ENCODE data around the gene CPZ. TPM values are rescaled to one million over a fixed set of nuclear protein-coding genes. Genes with fewer than 3 reads are reported as not detected.
"Not testable (repeated sequence)": the region's sequence is repeated elsewhere in the genome, so short reads cannot be mapped to it uniquely, and the experiment has no call there.

CPZ gene
- total RNA-seq, 6 experiments from 2014 or later, result 1.9 to 3.5 (median 2.5) TPM

DNA sequence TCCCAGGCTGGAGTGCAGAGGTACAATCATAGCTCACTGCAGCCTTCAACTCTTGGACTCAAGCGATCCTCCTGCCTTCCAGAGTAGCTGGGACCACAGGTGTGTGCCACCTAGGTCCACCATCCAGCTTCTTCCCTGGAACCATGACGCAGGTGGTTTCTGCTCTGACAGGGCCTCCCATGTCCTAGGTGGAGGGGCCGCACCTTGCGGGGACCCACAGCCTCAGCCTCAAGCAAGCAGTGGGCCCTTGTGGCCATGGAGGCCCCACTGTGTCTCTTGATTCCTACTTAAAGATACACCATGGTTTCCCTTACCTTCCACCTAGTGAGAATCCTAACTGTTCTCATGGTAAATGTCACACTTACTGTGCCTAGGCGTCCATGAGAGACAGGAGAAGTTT lies 19.3 kb upstream of the CPZ start:
- no peaks in the 10 kb centered on the region for H3K9me3 Mint-ChIP-seq
- no peak for TF ChIP-seq CTCF (IDR thresholded peaks at IDR 0.05)
- H3K27ac Mint-ChIP-seq, result no peak overlapping the region
- peaks cover 8% of the 10 kb centered on the region for H3K4me1 Mint-ChIP-seq (ENCODE audit: low read depth)
- no peak for DNase-seq
- H3K27me3 Mint-ChIP-seq (ENCODE audit: insufficient read depth), result peaks cover 28% of the 10 kb centered on the region
- no peak overlapping the region for H3K4me3 Mint-ChIP-seq
- no peaks in the 10 kb centered on the region for H3K36me3 Mint-ChIP-seq (ENCODE audit: low read depth)

DNA sequence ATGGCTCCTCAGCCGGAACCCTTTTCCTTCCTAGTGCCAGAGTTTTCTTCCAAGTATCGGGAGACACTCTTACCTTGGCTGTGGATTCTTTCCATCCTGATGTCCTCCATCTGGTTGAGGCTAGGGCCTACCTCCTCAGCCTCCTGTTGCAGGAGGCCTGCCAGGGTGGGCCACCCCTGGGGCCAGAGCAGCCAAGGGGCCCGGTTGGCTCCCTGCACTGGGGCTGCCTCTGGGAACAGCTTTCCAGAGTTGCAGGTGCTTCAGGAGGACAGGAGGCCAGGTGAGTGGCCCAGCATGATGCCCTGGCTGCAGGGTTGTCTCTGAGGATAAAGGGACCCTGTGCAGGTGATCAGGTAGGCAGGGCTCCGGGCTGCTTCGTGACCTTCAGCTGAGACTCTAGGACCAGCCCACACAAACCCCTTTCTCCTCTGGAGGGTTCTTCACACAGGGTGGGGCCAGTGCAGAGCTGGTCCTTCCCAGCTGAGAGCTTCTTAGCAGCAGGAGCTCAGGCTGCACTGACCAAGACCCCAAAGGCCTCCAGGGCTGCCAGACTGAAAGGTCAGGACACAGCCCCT lies 17.7 kb upstream of the CPZ start:
- no peak for TF ChIP-seq CTCF (IDR thresholded peaks at IDR 0.05)
- peaks cover 35% of the 10 kb centered on the region for H3K27me3 Mint-ChIP-seq (ENCODE audit: insufficient read depth)
- H3K4me3 Mint-ChIP-seq, result no peak overlapping the region

GRCh38 chr4:8575457-8575856 lies 17.1 kb upstream of the CPZ start:
- Mint-ChIP-seq H3K27ac (no peak overlapping the region), H3K27me3 (ENCODE audit: insufficient read depth) (peaks cover 35% of the 10 kb centered on the region), H3K36me3 (ENCODE audit: low read depth) (no peaks in the 10 kb centered on the region), H3K4me1 (ENCODE audit: low read depth) (peaks cover 8% of the 10 kb centered on the region), H3K4me3 (no peak overlapping the region), H3K9me3 (no peaks in the 10 kb centered on the region)
- DNase-seq, result no peak
- no peak for TF ChIP-seq CTCF (IDR thresholded peaks at IDR 0.05)

More for the DNA sequence above, 17.7 kb upstream of the CPZ start:
- DNase-seq, result no peak
- H3K9me3 Mint-ChIP-seq, result no peaks in the 10 kb centered on the region
- H3K36me3 Mint-ChIP-seq (ENCODE audit: low read depth), result no peaks in the 10 kb centered on the region
- H3K27ac Mint-ChIP-seq, result no peak overlapping the region
- peaks cover 8% of the 10 kb centered on the region for H3K4me1 Mint-ChIP-seq (ENCODE audit: low read depth)

DNA sequence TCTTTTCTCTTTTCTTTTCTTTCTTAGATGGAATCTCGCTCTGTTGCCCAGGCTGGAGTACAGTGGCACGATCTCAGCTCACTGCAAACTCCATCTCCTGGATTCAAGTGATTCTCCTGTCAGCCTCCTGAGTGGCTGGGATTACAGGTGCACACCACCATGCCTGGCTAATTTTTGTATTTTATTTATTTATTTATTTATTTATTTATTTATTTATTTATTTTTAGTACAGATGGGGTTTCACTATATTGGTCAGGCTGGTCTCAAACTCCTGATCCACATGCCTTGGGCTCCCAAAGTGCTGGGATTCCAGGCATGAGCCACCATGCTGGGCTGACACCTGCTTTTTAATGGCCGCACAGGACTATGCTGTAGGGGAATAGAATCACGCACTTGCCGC lies 16.0 kb upstream of the CPZ start:
- DNase-seq; H3K27ac Mint-ChIP-seq; H3K4me1 Mint-ChIP-seq (ENCODE audit: low read depth); H3K36me3 Mint-ChIP-seq (ENCODE audit: low read depth); H3K4me3 Mint-ChIP-seq; H3K9me3 Mint-ChIP-seq: not testable (repeated sequence)
- H3K27me3 Mint-ChIP-seq (ENCODE audit: insufficient read depth), result peaks cover 34% of the 10 kb centered on the region

GRCh38 chr4:8577046-8577445 lies 15.5 kb upstream of the CPZ start:
- no peak for TF ChIP-seq CTCF (IDR thresholded peaks at IDR 0.05)
- Mint-ChIP-seq H3K9me3 (no peaks in the 10 kb centered on the region), H3K4me3 (no peak overlapping the region), H3K36me3 (ENCODE audit: low read depth) (no peaks in the 10 kb centered on the region), H3K27me3 (ENCODE audit: insufficient read depth) (peaks cover 36% of the 10 kb centered on the region), H3K27ac (no peak overlapping the region), H3K4me1 (ENCODE audit: low read depth) (peaks cover 4% of the 10 kb centered on the region)
- no peak for DNase-seq

DNA sequence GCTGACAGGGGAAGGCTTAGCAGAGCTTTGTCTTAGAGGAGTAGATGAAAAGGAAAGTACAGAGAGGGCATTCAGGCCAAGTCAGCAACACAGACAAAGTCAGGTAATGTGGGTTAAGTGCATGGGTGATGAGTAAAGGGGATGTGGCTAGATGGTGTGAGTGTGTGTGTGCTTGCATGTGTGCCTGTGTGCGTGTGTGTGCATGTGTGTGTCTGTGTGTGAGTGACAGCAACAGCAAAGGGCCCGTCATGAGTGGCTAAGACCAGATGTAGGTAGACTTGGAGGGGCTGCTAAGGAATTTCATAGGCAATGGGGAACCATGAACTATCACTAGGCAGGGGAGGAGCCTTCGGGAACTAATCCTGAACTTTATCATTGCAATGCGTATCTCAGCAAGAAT lies 14.6 kb upstream of the CPZ start:
- peaks cover 32% of the 10 kb centered on the region for H3K27me3 Mint-ChIP-seq (ENCODE audit: insufficient read depth)
- H3K4me1 Mint-ChIP-seq (ENCODE audit: low read depth), result no peaks in the 10 kb centered on the region
- no peak for DNase-seq
- H3K27ac Mint-ChIP-seq, result no peak overlapping the region
- H3K9me3 Mint-ChIP-seq, result no peaks in the 10 kb centered on the region
- no peak for TF ChIP-seq CTCF (IDR thresholded peaks at IDR 0.05)
- H3K36me3 Mint-ChIP-seq (ENCODE audit: low read depth), result no peaks in the 10 kb centered on the region
- no peak overlapping the region for H3K4me3 Mint-ChIP-seq
